H1 (cell line): ENCODE measurements around the gene FHDC1. TPM values are rescaled to one million over a fixed set of nuclear protein-coding genes. Genes with fewer than 3 reads are reported as not detected.

Source experiments
- CTCF ChIA-PET: fragments of 300-600 bp; sonication (Branson Sonifier 250); formaldehyde crosslinking; loops from one replicate; lab custom pipeline; 2021; ENCODE audit not compliant: partially characterized antibody; lab: Charles Lee
- POLR2A ChIA-PET: fragments of 300-600 bp; sonication (Branson Sonifier 250); formaldehyde crosslinking; loops from one replicate; lab custom pipeline; 2021; ENCODE audit warnings: inconsistent platforms; ENCODE audit not compliant: partially characterized antibody; lab: Charles Lee
- DNase-seq, 2 experiments: peaks; one replicate each; pipeline versions ENCODE4 v3.0.0 to v3.0.0-alpha.2; 2010 to 2022; ENCODE audit warnings: low spot score in 2 of 2, low read depth in 1 of 2, mixed read lengths in 1 of 2
- FAIRE-seq: peaks from 2 replicates; lab custom pipeline; 2011; peaks lifted over from hg19 to GRCh38; lab: Jason Lieb, UNC
- H2AFZ ChIP-seq: 2 replicates; pipeline ENCODE4 v1.8.1; 2012; ENCODE audit warnings: low read length, inconsistent platforms
- H2AK5ac ChIP-seq: 2 replicates; pipeline ENCODE4 v1.6.1; 2013; ENCODE audit warnings: low read depth, low read length
- H2BK120ac ChIP-seq: replicated peaks from 2 replicates; pipeline ENCODE3; 2013; ENCODE audit warnings: low read depth, low read length, inconsistent platforms
- H2BK12ac ChIP-seq: 2 replicates; pipeline ENCODE4 v1.6.1; 2013; ENCODE audit warnings: low read depth, low read length
- H2BK15ac ChIP-seq: 2 replicates; pipeline ENCODE4 v1.6.1; 2013; ENCODE audit warnings: low read length
- H2BK20ac ChIP-seq: 2 replicates; pipeline ENCODE4 v1.6.1; 2013; ENCODE audit warnings: low read length
- H2BK5ac ChIP-seq: 2 replicates; pipeline ENCODE4 v1.6.1; 2013; ENCODE audit warnings: low read depth, low read length
- H3K14ac ChIP-seq: 2 replicates; pipeline ENCODE4 v1.6.1; 2013; ENCODE audit warnings: inconsistent platforms; ENCODE audit not compliant: insufficient read length
- H3K18ac ChIP-seq: 2 replicates; pipeline ENCODE4 v1.6.1; 2013; ENCODE audit warnings: low read length; ENCODE audit errors: extremely low read depth
- H3K23ac ChIP-seq: 2 replicates; pipeline ENCODE4 v1.6.1; 2013; ENCODE audit warnings: inconsistent platforms; ENCODE audit not compliant: insufficient read length
- H3K23me2 ChIP-seq: 2 replicates; pipeline ENCODE4 v1.6.1; 2013; ENCODE audit warnings: low read depth, low read length
- H3K27ac ChIP-seq: 2 replicates; pipeline ENCODE4 v1.6.1; 2011; ENCODE audit warnings: low read depth, low read length, inconsistent platforms
- H3K27me3 ChIP-seq, 4 experiments: replicated peaks in 1 of 4; 1 replicate in 1 of 4; 2 replicates in 3 of 4; pipeline versions ENCODE4 v1.6.1 to v1.8.1; 2011 to 2013; ENCODE audit warnings: low read length in 3 of 4, mild to moderate bottlenecking in 3 of 4, inconsistent platforms in 2 of 4, mixed read lengths in 2 of 4, moderate library complexity in 1 of 4; ENCODE audit not compliant: control insufficient read depth in 3 of 4, insufficient read depth in 3 of 4; ENCODE audit errors: extremely low read depth in 1 of 4
- H3K36me3 ChIP-seq, 4 experiments: 2 replicates each; pipeline versions ENCODE4 v1.6.1 to v1.8.1; 2011 to 2013; ENCODE audit warnings: mild to moderate bottlenecking in 4 of 4, low read length in 3 of 4, moderate library complexity in 2 of 4, control low read depth in 1 of 4, inconsistent platforms in 1 of 4; ENCODE audit not compliant: insufficient read depth in 4 of 4, control insufficient read depth in 2 of 4
- H3K4ac ChIP-seq: replicated peaks from 2 replicates; pipeline ENCODE3; 2013; ENCODE audit warnings: low read length, low read depth, mixed read lengths, inconsistent platforms; ENCODE audit not compliant: insufficient read length
- H3K4me1 ChIP-seq, 4 experiments: replicated peaks in 1 of 4; 1 replicate in 1 of 4; 2 replicates in 3 of 4; pipeline versions ENCODE4 v1.6.1 to v1.8.1; 2011 to 2013; ENCODE audit warnings: low read length in 3 of 4, inconsistent platforms in 2 of 4, mixed read lengths in 1 of 4; ENCODE audit not compliant: insufficient read depth in 4 of 4, control insufficient read depth in 3 of 4
- H3K4me2 ChIP-seq, 2 experiments: 2 replicates each; pipeline versions ENCODE4 v1.6.1 to v1.8.1; 2011 to 2013; ENCODE audit warnings: low read depth in 2 of 2, low read length in 2 of 2, control low read depth in 1 of 2, inconsistent platforms in 1 of 2, mild to moderate bottlenecking in 1 of 2; ENCODE audit not compliant: insufficient read depth in 1 of 2
- H3K4me3 ChIP-seq, 4 experiments: fragments of 200-600, 300-600 bp in 1 of 4; sonication (generic), shearing (Covaris generic), sonication (Bioruptor Twin) in 1 of 4; 2 replicates each; pipeline versions ENCODE4 v1.5.1 to v1.8.1; 2011 to 2016; ENCODE audit warnings: low read length in 4 of 4, low read depth in 3 of 4, control low read depth in 2 of 4, inconsistent platforms in 2 of 4, mild to moderate bottlenecking in 2 of 4, mixed read lengths in 1 of 4, moderate library complexity in 1 of 4; ENCODE audit not compliant: insufficient read depth in 2 of 4; ENCODE audit errors: extremely low read depth in 1 of 4
- H3K56ac ChIP-seq: replicated peaks from 2 replicates; pipeline ENCODE3; 2013; ENCODE audit warnings: low read depth, mild to moderate bottlenecking, mixed read lengths, low read length, inconsistent platforms; ENCODE audit not compliant: insufficient read length
- H3K79me1 ChIP-seq: 2 replicates; pipeline ENCODE4 v1.6.1; 2013; ENCODE audit warnings: low read depth, low read length, control low read depth
- H3K79me2 ChIP-seq, 2 experiments: 2 replicates each; pipeline versions ENCODE4 v1.6.1 to v1.8.1; 2012 to 2013; ENCODE audit warnings: low read length in 2 of 2, mild to moderate bottlenecking in 2 of 2, inconsistent platforms in 1 of 2; ENCODE audit not compliant: insufficient read depth in 2 of 2, control insufficient read depth in 1 of 2
- H3K9ac ChIP-seq, 4 experiments: replicated peaks in 1 of 4; 1 replicate in 1 of 4; 2 replicates in 3 of 4; pipeline versions ENCODE4 v1.6.1 to v1.8.1; 2011 to 2013; ENCODE audit warnings: low read depth in 3 of 4, low read length in 3 of 4, control low read depth in 2 of 4, mild to moderate bottlenecking in 2 of 4, moderate library complexity in 2 of 4, inconsistent platforms in 1 of 4; ENCODE audit errors: extremely low read depth in 1 of 4
- H3K9me3 ChIP-seq, 2 experiments: 2 replicates each; pipeline versions ENCODE4 v1.6.1 to v1.8.1; 2012 to 2013; ENCODE audit warnings: mild to moderate bottlenecking in 2 of 2, moderate library complexity in 2 of 2, control low read depth in 1 of 2, inconsistent platforms in 1 of 2, low read depth in 1 of 2, low read length in 1 of 2, mixed read lengths in 1 of 2; ENCODE audit not compliant: insufficient read depth in 2 of 2
- H4K20me1 ChIP-seq, 2 experiments: replicated peaks in 1 of 2; 2 replicates each; pipeline versions ENCODE3 to v1.8.1; 2011 to 2013; ENCODE audit warnings: inconsistent platforms in 2 of 2, low read length in 2 of 2, mild to moderate bottlenecking in 1 of 2; ENCODE audit not compliant: insufficient read depth in 2 of 2, control insufficient read depth in 1 of 2
- H4K5ac ChIP-seq: 2 replicates; pipeline ENCODE4 v1.6.1; 2013; ENCODE audit warnings: low read length, low read depth, mixed read lengths, inconsistent platforms; ENCODE audit not compliant: insufficient read length
- H4K8ac ChIP-seq: 2 replicates; pipeline ENCODE4 v1.8.0; 2013; ENCODE audit warnings: mild to moderate bottlenecking, moderate library complexity, low read length, inconsistent platforms; ENCODE audit not compliant: insufficient read depth; ENCODE audit errors: extremely low read depth
- H4K91ac ChIP-seq: replicated peaks from 2 replicates; pipeline ENCODE3; 2013; ENCODE audit warnings: low read length, mixed read lengths, inconsistent platforms; ENCODE audit not compliant: insufficient read length
- ASH2L ChIP-seq: fragments of 200-600, 300-600 bp; sonication (generic); IDR thresholded peaks from one replicate; pipeline ENCODE4 v1.7.1; 2017; ENCODE audit warnings: low read length
- HDAC2 ChIP-seq, 2 experiments: fragments of 300-600 bp in 1 of 2; sonication (generic) in 1 of 2; IDR thresholded peaks; 2 replicates each; pipeline ENCODE4 v1.6.1; 2011 to 2012; ENCODE audit warnings: low read depth in 2 of 2, low read length in 2 of 2, mild to moderate bottlenecking in 2 of 2, moderate library complexity in 2 of 2, borderline replicate concordance in 1 of 2, inconsistent platforms in 1 of 2
- PHF8 ChIP-seq: fragments of 200-600 bp; sonication (generic); conservative IDR thresholded peaks from 2 replicates; pipeline ENCODE4 v1.7.1; 2012; ENCODE audit warnings: low read depth, mild to moderate bottlenecking, inconsistent platforms, low read length, moderate library complexity
- SIN3A ChIP-seq, 2 experiments: IDR thresholded peaks in 1 of 2; conservative IDR thresholded peaks in 1 of 2; 2 replicates each; pipeline ENCODE4 v1.6.1; 2011 to 2012; ENCODE audit warnings: low read length in 2 of 2, improper control_type of control experiment in 1 of 2, low read depth in 1 of 2, mild to moderate bottlenecking in 1 of 2
- TBP ChIP-seq: IDR thresholded peaks from 2 replicates; pipeline ENCODE4 v1.6.1; 2011; ENCODE audit warnings: low read depth, low read length, improper control_type of control experiment
- TEAD4 ChIP-seq: IDR thresholded peaks from 2 replicates; pipeline ENCODE4 v1.6.1; 2012; ENCODE audit warnings: low read depth, low read length, inconsistent platforms, mixed read lengths
- WGBS, 2 experiments: shearing (Covaris generic) in 1 of 2; methylation state at CpG; one replicate each; pipeline versions ENCODE4 v1.1.6 to v1.1.7; 2013 to 2015; ENCODE audit warnings: low lambda C conversion rate in 2 of 2, mixed read lengths in 2 of 2, inconsistent platforms in 1 of 2, low coverage in 1 of 2, missing lambda C conversion rate in 1 of 2; ENCODE audit not compliant: insufficient replicate concordance in 2 of 2, insufficient coverage in 1 of 2, insufficient read length in 1 of 2; ENCODE audit errors: extremely low coverage in 1 of 2, missing lambda C conversion rate in 1 of 2; 5-methylcytosine and 5-hydroxymethylcytosine counted together
- polyA plus RNA-seq, 7 experiments: library from polyadenylated mRNA; depleted of rRNA in 3 of 7; stranded (reverse) in 5 of 7; unstranded in 2 of 7; fragments of >200 nt in 5 of 7; fragments of 200-250 nt in 2 of 7; gene quantifications; 1 replicate in 5 of 7; 2 replicates in 1 of 7; 4 replicates in 1 of 7; pipeline versions ENCODE4 v1.2.1 to v1.2.3, GENCODE V29; 2011 to 2013; ENCODE audit warnings: missing spikeins in 2 of 7, mixed read lengths in 2 of 7
- total RNA-seq: library from RNA; stranded (reverse); fragmentation: NEBNext Ultra II Directional; extraction: Animal tissue kit (Norgen Biotek cat#: 25700); gene quantifications from 2 replicates; pipeline ENCODE4 v1.2.1, GENCODE V29; 2021
- TF ChIP-seq, protein P1 (sequence below): IDR thresholded peaks from 2 replicates; pipeline ENCODE4 v1.6.1; 2011; ENCODE audit warnings: low read depth, mild to moderate bottlenecking, low read length; ENCODE audit not compliant: insufficient read depth
- TF ChIP-seq, protein P2 (sequence below): IDR thresholded peaks from 2 replicates; pipeline ENCODE4 v1.6.1; 2012; ENCODE audit warnings: low read length, inconsistent platforms

The FHDC1 gene
- total and polyA plus RNA-seq, 2 of the 8 experiments (the other 6 are each of a cell fraction or from before 2014, with no cell fraction given), result 6.4 to 28.6 TPM

DNA sequence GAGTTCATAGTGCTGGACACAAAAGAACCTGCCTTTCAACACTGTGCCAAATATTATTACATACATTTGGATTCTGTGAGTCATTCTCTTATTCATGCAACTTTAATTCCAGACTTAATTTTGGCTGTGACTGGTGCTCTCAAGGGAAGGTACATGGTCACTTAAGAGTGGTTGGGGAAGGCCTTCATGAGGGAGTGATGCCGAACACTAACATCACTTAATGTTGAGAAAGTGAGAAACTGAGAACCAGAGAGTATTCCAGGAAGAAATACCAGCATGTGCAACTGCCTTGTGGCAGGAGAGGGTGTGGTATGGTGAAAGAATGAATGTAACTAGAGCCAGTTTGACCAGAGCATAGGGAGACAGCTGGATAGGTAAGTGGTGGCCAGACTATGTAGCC lies 41.5 kb upstream of the FHDC1 start:
- Histone ChIP-seq H3K9me3 (no peaks in the 10 kb centered on the region), H3K18ac (no peak overlapping the region), H4K5ac (no peak overlapping the region), H3K36me3 (peaks cover 0 to 6% (median 0%) of the 10 kb centered on the region in 4 experiments; a peak in 1 of 8 replicates), H3K56ac (no peak overlapping the region), H4K8ac (no peak overlapping the region), H2AFZ (no peak overlapping the region), H3K23me2 (no peaks in the 10 kb centered on the region), H3K27ac (no peak overlapping the region), H2BK20ac (no peak overlapping the region), H3K79me2 (no peaks in the 10 kb centered on the region), H2BK12ac (no peak overlapping the region), H3K9ac (no peak overlapping the region), H3K23ac (no peak overlapping the region), H2BK120ac (no peak overlapping the region), H3K14ac (no peak overlapping the region), H3K4me2 (no peak overlapping the region), H3K79me1 (no peaks in the 10 kb centered on the region), H3K27me3 (no peaks in the 10 kb centered on the region), H3K4me1 (peaks cover 0 to 3% (median 0%) of the 10 kb centered on the region in 4 experiments; a peak in 2 of 7 replicates), H3K4me3 (no peak overlapping the region), H2BK15ac (no peak overlapping the region), H2BK5ac (no peak overlapping the region), H4K91ac (no peak overlapping the region), H4K20me1 (no peaks in the 10 kb centered on the region), H2AK5ac (no peak overlapping the region), H3K4ac (no peak overlapping the region)
- POLR2A ChIA-PET, result interaction anchor here (2.5 kb wide), 1 partner anchor 7 kb away, joined by 7 read pairs; no protein-coding TSS in a partner anchor
- FAIRE-seq (no peak), DNase-seq (no peak)
- TF ChIP-seq PHF8 (no peak), TBP (no peak), SIN3A (conservative IDR thresholded peaks at IDR 0.05 in 1 of 2, IDR thresholded peaks at IDR 0.05 in 1 of 2; ENCODE audit: low read depth in 1 of 2, low read length in 2 of 2) (no peak), ASH2L (no peak), HDAC2 (IDR thresholded peaks at IDR 0.05; ENCODE audit: borderline replicate concordance in 1 of 2, low read depth in 2 of 2, low read length in 2 of 2) (no peak), TEAD4 (no peak)
- TF ChIP-seq, protein P1, sequence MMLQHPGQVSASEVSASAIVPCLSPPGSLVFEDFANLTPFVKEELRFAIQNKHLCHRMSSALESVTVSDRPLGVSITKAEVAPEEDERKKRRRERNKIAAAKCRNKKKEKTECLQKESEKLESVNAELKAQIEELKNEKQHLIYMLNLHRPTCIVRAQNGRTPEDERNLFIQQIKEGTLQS, result no peak
- TF ChIP-seq, protein P2, sequence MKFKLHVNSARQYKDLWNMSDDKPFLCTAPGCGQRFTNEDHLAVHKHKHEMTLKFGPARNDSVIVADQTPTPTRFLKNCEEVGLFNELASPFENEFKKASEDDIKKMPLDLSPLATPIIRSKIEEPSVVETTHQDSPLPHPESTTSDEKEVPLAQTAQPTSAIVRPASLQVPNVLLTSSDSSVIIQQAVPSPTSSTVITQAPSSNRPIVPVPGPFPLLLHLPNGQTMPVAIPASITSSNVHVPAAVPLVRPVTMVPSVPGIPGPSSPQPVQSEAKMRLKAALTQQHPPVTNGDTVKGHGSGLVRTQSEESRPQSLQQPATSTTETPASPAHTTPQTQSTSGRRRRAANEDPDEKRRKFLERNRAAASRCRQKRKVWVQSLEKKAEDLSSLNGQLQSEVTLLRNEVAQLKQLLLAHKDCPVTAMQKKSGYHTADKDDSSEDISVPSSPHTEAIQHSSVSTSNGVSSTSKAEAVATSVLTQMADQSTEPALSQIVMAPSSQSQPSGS, result no peak
- CTCF ChIA-PET, result no interaction called here
- 100% methylated on average over 1 of the region's 1 CpG; no CpG with 5 or more reads in 1 of the 2 experiments for WGBS, 2 experiments
